Astrocyte (in vitro differentiated cells and primary cell): ENCODE measurements around the gene TMEM116. TPM values are rescaled to one million over a fixed set of nuclear protein-coding genes. Genes with fewer than 3 reads are reported as not detected.

Experiments used
- DNase-seq: peaks from one replicate; pipeline ENCODE4 v3.0.0-alpha.2; 2010; ENCODE audit warnings: low read depth
- FAIRE-seq: peaks from 2 replicates; lab custom pipeline; 2011; peaks lifted over from hg19 to GRCh38; lab: Jason Lieb, UNC
- H2AFZ ChIP-seq: 2 replicates; pipeline ENCODE4 v1.6.0; 2012; ENCODE audit warnings: low read depth, low read length, inconsistent platforms
- H3K27ac ChIP-seq: 2 replicates; pipeline ENCODE4 v1.5.1; 2011; ENCODE audit warnings: low read depth, low read length, inconsistent platforms
- H3K27me3 ChIP-seq: 2 replicates; pipeline ENCODE4 v1.6.0; 2011; ENCODE audit warnings: low read length, inconsistent platforms; ENCODE audit not compliant: insufficient read depth
- H3K36me3 ChIP-seq: 2 replicates; pipeline ENCODE4 v1.5.1; 2011; ENCODE audit warnings: low read length, inconsistent platforms; ENCODE audit not compliant: insufficient read depth
- H3K4me1 ChIP-seq: 2 replicates; pipeline ENCODE4 v1.5.1; 2011; ENCODE audit warnings: low read length, inconsistent platforms; ENCODE audit not compliant: insufficient read depth
- H3K4me2 ChIP-seq: 2 replicates; pipeline ENCODE4 v1.6.0; 2012; ENCODE audit warnings: low read length, inconsistent platforms
- H3K4me3 ChIP-seq: 2 replicates; pipeline ENCODE4 v1.5.1; 2011; ENCODE audit warnings: low read depth, mild to moderate bottlenecking, low read length, inconsistent platforms; ENCODE audit not compliant: insufficient read depth
- H3K79me2 ChIP-seq: 2 replicates; pipeline ENCODE4 v1.6.0; 2012; ENCODE audit warnings: mild to moderate bottlenecking, low read length, inconsistent platforms; ENCODE audit not compliant: insufficient read depth
- H3K9ac ChIP-seq: 2 replicates; pipeline ENCODE4 v1.6.0; 2012; ENCODE audit warnings: mild to moderate bottlenecking, low read length, inconsistent platforms
- H3K9me3 ChIP-seq: 2 replicates; pipeline ENCODE4 v1.5.1; 2012; ENCODE audit warnings: low read depth, mild to moderate bottlenecking, low read length, inconsistent platforms; ENCODE audit not compliant: insufficient read depth
- H4K20me1 ChIP-seq: 2 replicates; pipeline ENCODE4 v1.6.0; 2012; ENCODE audit warnings: low read length, inconsistent platforms; ENCODE audit not compliant: insufficient read depth
- H3K27ac Mint-ChIP-seq: one replicate; pipeline ENCODE4 v1.8.0; 2021; ENCODE audit warnings: mild to moderate bottlenecking, mixed read lengths; ENCODE audit not compliant: unreplicated experiment
- H3K27me3 Mint-ChIP-seq: one replicate; pipeline ENCODE4 v1.8.0; 2021; ENCODE audit warnings: low read depth, mixed read lengths; ENCODE audit not compliant: unreplicated experiment
- H3K36me3 Mint-ChIP-seq: one replicate; pipeline ENCODE4 v1.8.0; 2021; ENCODE audit warnings: low read depth, mixed read lengths; ENCODE audit not compliant: unreplicated experiment
- H3K4me1 Mint-ChIP-seq: one replicate; pipeline ENCODE4 v1.8.0; 2021; ENCODE audit warnings: low read depth, mixed read lengths; ENCODE audit not compliant: unreplicated experiment
- H3K4me3 Mint-ChIP-seq: one replicate; pipeline ENCODE4 v1.8.0; 2021; ENCODE audit warnings: mild to moderate bottlenecking, moderate library complexity, mixed read lengths; ENCODE audit not compliant: unreplicated experiment
- H3K9me3 Mint-ChIP-seq: one replicate; pipeline ENCODE4 v1.8.0; 2021; ENCODE audit warnings: mild to moderate bottlenecking, mixed read lengths; ENCODE audit not compliant: unreplicated experiment
- EZH2 ChIP-seq: IDR thresholded peaks from 2 replicates; pipeline ENCODE4 v1.6.1; 2012; ENCODE audit warnings: mild to moderate bottlenecking, low read length, inconsistent platforms; ENCODE audit not compliant: insufficient read depth
- total RNA-seq: library from RNA; stranded (reverse); gene quantifications from 2 replicates; pipeline ENCODE4 v1.2.1, GENCODE V29; 2021
- TF ChIP-seq, protein P1 (sequence below): IDR thresholded peaks from 2 replicates; pipeline ENCODE4 v1.5.1; 2011; ENCODE audit warnings: low read depth, mild to moderate bottlenecking, inconsistent platforms, low read length, moderate library complexity; ENCODE audit not compliant: insufficient read depth

TMEM116 gene
- total RNA-seq, 1 donor from 2014 or later, result 7.5 TPM

DNA sequence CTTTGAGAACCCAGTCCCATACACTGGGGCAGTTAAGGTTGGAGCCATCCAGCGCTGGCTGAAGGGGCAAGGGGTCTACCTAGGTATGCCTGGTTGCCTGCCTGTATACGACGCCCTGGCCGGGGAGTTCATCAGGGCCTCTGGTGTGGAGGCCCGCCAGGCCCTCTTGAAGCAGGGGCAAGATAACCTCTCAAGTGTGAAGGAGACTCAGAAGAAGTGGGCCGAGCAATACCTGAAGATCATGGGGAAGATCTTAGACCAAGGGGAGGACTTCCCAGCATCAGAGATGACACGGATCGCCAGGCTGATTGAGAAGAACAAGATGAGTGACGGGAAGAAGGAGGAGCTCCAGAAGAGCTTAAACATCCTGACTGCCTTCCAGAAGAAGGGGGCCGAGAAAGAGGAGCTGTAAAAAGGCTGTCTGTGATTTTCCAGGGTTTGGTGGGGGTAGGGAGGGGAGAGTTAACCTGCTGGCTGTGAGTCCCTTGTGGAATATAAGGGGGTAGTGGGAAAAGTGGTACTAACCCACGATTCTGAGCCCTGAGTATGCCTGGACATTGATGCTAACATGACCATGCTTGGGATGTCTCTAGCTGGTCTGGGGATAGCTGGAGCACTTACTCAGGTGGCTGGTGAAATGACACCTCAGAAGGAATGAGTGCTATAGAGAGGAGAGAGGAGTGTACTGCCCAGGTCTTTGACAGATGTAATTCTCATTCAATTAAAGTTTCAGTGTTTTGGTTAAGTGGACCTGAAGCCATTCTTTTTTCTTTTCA is 9.5 kb upstream of the TMEM116 start:
- DNase-seq (no peak), FAIRE-seq (no peak)
- H4K20me1 ChIP-seq, result peaks cover 29% of the 10 kb centered on the region
- no peak overlapping the region for H3K27ac ChIP-seq
- peaks cover 12% of the 10 kb centered on the region for H3K4me1 ChIP-seq
- H3K9me3 ChIP-seq, result no peaks in the 10 kb centered on the region
- Mint-ChIP-seq H3K9me3 (no peaks in the 10 kb centered on the region), H3K4me1 (peaks cover 15% of the 10 kb centered on the region), H3K4me3 (no peak overlapping the region), H3K27me3 (no peaks in the 10 kb centered on the region), H3K36me3 (peaks cover 9% of the 10 kb centered on the region), H3K27ac (no peak overlapping the region)
- H3K9ac ChIP-seq, result no peak overlapping the region
- H3K4me2 ChIP-seq, result no peak overlapping the region
- H2AFZ ChIP-seq, result no peak overlapping the region
- peaks cover 48% of the 10 kb centered on the region for H3K79me2 ChIP-seq
- H3K36me3 ChIP-seq, result peaks cover 31% of the 10 kb centered on the region
- H3K4me3 ChIP-seq, result no peak overlapping the region
- TF ChIP-seq, protein P1, sequence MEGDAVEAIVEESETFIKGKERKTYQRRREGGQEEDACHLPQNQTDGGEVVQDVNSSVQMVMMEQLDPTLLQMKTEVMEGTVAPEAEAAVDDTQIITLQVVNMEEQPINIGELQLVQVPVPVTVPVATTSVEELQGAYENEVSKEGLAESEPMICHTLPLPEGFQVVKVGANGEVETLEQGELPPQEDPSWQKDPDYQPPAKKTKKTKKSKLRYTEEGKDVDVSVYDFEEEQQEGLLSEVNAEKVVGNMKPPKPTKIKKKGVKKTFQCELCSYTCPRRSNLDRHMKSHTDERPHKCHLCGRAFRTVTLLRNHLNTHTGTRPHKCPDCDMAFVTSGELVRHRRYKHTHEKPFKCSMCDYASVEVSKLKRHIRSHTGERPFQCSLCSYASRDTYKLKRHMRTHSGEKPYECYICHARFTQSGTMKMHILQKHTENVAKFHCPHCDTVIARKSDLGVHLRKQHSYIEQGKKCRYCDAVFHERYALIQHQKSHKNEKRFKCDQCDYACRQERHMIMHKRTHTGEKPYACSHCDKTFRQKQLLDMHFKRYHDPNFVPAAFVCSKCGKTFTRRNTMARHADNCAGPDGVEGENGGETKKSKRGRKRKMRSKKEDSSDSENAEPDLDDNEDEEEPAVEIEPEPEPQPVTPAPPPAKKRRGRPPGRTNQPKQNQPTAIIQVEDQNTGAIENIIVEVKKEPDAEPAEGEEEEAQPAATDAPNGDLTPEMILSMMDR, result no peak
- TF ChIP-seq EZH2, result no peak
- no peaks in the 10 kb centered on the region for H3K27me3 ChIP-seq

DNA sequence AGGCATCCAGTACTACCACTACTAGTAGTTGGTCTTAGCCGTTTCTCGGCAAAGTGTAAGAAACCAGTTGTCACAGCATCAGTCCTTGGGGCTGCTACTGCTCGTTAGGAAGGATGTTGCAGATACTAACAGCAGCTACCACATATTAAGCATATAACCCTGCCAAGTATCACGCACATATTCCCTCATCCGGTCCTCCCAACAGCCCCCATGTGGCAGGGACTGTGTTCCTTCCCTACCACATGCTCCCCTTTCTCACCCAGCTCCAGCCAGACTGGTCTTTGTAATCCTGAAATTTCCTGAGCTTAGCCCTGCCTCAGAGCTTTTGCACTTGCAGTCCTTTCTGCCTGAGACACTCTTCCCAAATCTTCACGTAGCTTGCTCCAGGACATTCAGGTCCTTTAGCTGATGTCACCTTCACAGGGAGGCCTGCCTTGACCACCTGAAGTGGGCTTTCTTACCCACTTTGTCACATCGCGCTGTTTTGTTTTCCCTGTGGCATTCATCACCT is 8.0 kb upstream of the TMEM116 start:
- no peak for TF ChIP-seq EZH2
- TF ChIP-seq, protein P1, result no peak
- H3K36me3 ChIP-seq, result peaks cover 31% of the 10 kb centered on the region
- no peak for FAIRE-seq

More for the DNA sequence above, 8.0 kb upstream of the TMEM116 start:
- Histone ChIP-seq H3K4me3 (no peak overlapping the region), H2AFZ (no peak overlapping the region), H4K20me1 (peaks cover 39% of the 10 kb centered on the region), H3K4me1 (peaks cover 12% of the 10 kb centered on the region), H3K9me3 (no peaks in the 10 kb centered on the region), H3K9ac (no peak overlapping the region), H3K27me3 (no peaks in the 10 kb centered on the region), H3K27ac (no peak overlapping the region), H3K79me2 (peaks cover 62% of the 10 kb centered on the region), H3K4me2 (no peak overlapping the region)
- Mint-ChIP-seq H3K9me3 (no peaks in the 10 kb centered on the region), H3K4me3 (no peak overlapping the region), H3K27ac (no peak overlapping the region), H3K4me1 (peaks cover 12% of the 10 kb centered on the region), H3K36me3 (peaks cover 13% of the 10 kb centered on the region), H3K27me3 (no peaks in the 10 kb centered on the region)
- no peak for DNase-seq
